Esophagus squamous epithelium (tissue), 5 donors: ENCODE measurements around the gene JARID2. TPM values are rescaled to one million over a fixed set of nuclear protein-coding genes. Genes with fewer than 3 reads are reported as not detected.

Source experiments
- DNase-seq: peaks from one replicate; lab custom pipeline; 2025; lab: John Stamatoyannopoulos, UW
- H3K27ac ChIP-seq, 4 donors: fragments of 200-600 bp; sonication (generic); one replicate each; pipeline ENCODE4 v1.5.1; 2016 to 2019; ENCODE audit warnings: mild to moderate bottlenecking in 1 of 4
- H3K27me3 ChIP-seq, 4 donors: fragments of 200-600 bp; sonication (generic); 1 replicate in 3 of 4; 2 replicates in 1 of 4; pipeline versions ENCODE4 v1.5.1 to v1.6.0; 2017 to 2021; ENCODE audit warnings: antibody characterized with exemption in 1 of 4
- H3K36me3 ChIP-seq, 3 donors: fragments of 200-600 bp; sonication (generic); one replicate each; pipeline ENCODE4 v1.5.1; 2016 to 2019
- H3K4me1 ChIP-seq, 3 donors: fragments of 200-600 bp; sonication (generic); one replicate each; pipeline ENCODE4 v1.5.1; 2017 to 2019
- H3K4me3 ChIP-seq, 4 donors: fragments of 200-600 bp; sonication (generic); 1 replicate in 3 of 4; 2 replicates in 1 of 4; pipeline ENCODE4 v1.5.1; 2016 to 2019; ENCODE audit warnings: mild to moderate bottlenecking in 2 of 4, moderate library complexity in 1 of 4
- H3K9me3 ChIP-seq, 3 donors: fragments of 200-600 bp; sonication (generic); one replicate each; pipeline ENCODE4 v1.5.1; 2016 to 2019
- POLR2A ChIP-seq, 4 donors: fragments of 450-650 bp; IDR thresholded peaks; one replicate each; pipeline ENCODE4 v1.6.1; 2017; ENCODE audit warnings: antibody characterized with exemption in 4 of 4, mild to moderate bottlenecking in 4 of 4, moderate library complexity in 3 of 4
- WGBS, 2 donors: methylation state at CpG; one replicate each; pipeline ENCODE4 v1.1.5; 2018; 5-methylcytosine and 5-hydroxymethylcytosine counted together
- intact Hi-C: fragments of 100-400 bp; cut with DNase I; formaldehyde crosslinking; loops from one replicate; pipeline ENCODE4 v1.15.0; 2022
- total RNA-seq, 4 donors: library from RNA; depleted of rRNA; stranded (reverse); fragments of >200 nt; gene quantifications; one replicate each; pipeline ENCODE4 v1.1.0, GENCODE V29; 2016
- TF ChIP-seq, protein P1 (sequence below), 6 experiments: fragments of 450-650 bp in 4 of 6; fragments of 200-600 bp in 2 of 6; sonication (generic) in 2 of 6; IDR thresholded peaks; one replicate each; pipeline ENCODE4 v1.5.1; 2016 to 2019; ENCODE audit warnings: antibody characterized with exemption in 6 of 6, mild to moderate bottlenecking in 4 of 6, moderate library complexity in 4 of 6
- donor health status: DM: yes; HTN: yes; CAD: no.

JARID2 gene
- total RNA-seq, 4 donors from 2014 or later: 13.3 to 19.6 (median 16.3) TPM

- intact Hi-C loops: loop anchor here (10.0 kb wide), 1 partner anchor 184 kb away; no protein-coding TSS in a partner anchor
- Histone ChIP-seq H3K27ac (peak overlapping the region; percentile 36 to 99 (median 96)), H3K4me1 (peaks cover 18 to 77% (median 32%) of the 10 kb centered on the region in 3 donors), H3K27me3 (no peaks in the 10 kb centered on the region), H3K36me3 (no peaks in the 10 kb centered on the region), H3K4me3 (no peak overlapping the region), H3K9me3 (no peaks in the 10 kb centered on the region)
- WGBS, 2 donors: 57 to 67% methylated on average over 15 of the region's 15 CpGs
- DNase-seq: no peak
- no peak for TF ChIP-seq POLR2A (IDR thresholded peaks at IDR 0.05)
- TF ChIP-seq, protein P1, sequence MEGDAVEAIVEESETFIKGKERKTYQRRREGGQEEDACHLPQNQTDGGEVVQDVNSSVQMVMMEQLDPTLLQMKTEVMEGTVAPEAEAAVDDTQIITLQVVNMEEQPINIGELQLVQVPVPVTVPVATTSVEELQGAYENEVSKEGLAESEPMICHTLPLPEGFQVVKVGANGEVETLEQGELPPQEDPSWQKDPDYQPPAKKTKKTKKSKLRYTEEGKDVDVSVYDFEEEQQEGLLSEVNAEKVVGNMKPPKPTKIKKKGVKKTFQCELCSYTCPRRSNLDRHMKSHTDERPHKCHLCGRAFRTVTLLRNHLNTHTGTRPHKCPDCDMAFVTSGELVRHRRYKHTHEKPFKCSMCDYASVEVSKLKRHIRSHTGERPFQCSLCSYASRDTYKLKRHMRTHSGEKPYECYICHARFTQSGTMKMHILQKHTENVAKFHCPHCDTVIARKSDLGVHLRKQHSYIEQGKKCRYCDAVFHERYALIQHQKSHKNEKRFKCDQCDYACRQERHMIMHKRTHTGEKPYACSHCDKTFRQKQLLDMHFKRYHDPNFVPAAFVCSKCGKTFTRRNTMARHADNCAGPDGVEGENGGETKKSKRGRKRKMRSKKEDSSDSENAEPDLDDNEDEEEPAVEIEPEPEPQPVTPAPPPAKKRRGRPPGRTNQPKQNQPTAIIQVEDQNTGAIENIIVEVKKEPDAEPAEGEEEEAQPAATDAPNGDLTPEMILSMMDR (IDR thresholded peaks at IDR 0.05): no peak
These were observed 4.6 kb downstream of the JARID2 start for GRCh38 chr6:15250187-15251168.

DNA sequence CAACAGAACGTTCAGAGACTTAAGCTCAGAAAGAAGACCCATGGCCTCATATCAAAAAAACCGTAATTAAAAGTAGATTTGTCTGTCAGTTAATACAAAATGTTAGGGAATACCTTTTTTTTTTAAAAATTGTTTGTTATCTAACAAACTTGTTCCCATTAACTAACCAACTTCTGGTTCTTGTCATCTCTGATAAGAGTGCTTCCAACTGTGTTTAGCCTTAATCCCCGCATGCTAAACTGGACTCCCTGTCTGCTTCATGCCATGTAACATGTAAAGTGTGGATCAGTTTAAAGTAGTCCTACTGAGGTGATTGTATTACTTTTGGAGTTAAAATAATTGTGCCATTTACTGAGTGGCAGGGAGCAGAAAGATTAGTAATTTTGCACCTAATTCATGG, 6.3 kb downstream of the JARID2 start:
- Histone ChIP-seq H3K4me1 (peaks cover 27 to 89% (median 43%) of the 10 kb centered on the region in 3 donors), H3K27me3 (no peaks in the 10 kb centered on the region), H3K9me3 (no peaks in the 10 kb centered on the region), H3K36me3 (no peaks in the 10 kb centered on the region), H3K27ac (peak overlapping the region in 1 of 4 donors; percentile 98), H3K4me3 (no peak overlapping the region)
- TF ChIP-seq, protein P1 (IDR thresholded peaks at IDR 0.05): no peak
- TF ChIP-seq POLR2A (IDR thresholded peaks at IDR 0.05): no peak
- intact Hi-C loops: loop anchor here (10.0 kb wide), 1 partner anchor 183 kb away; no protein-coding TSS in a partner anchor
- no peak for DNase-seq
- 56 to 72% methylated on average over 3 of the region's 3 CpGs for WGBS, 2 donors

DNA sequence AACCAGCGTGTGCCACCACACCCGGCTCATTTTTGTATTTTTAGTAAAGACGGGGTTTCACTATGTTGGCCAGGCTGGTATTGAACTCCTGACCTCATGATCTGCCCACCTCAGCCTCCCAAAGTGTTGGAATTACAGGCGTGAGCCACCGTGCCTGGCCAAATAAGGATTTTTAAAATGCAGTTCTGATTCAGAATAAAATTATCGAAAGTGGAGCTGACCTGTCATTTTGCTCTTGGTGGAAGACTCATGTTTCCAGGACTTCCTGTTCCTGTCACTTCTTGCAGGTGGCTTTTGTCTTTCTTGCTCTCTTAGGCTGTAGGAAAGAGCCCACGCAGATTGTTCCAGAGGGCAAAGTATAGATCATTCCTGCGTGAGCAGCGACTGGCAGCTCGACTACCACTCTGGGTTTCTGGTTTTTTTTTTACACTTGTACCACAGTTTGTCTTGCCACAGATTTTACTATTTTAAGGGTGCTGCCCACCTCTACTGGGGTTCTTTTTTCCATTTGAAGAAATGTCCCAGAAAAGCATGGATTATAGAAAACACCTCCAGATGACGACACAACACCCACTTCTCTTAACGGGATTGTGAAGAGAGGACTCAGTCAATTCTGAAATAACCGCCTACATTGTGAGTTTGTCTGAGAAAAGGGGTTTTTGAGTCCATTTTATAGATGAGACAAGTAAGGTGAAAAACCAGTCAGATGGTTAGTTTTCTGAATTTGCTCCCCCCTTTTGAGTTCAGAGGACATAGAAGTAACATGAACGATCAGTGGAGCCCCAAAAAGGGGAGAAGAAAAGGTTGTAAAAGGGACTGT, 7.5 kb downstream of the JARID2 start:
- Histone ChIP-seq H3K4me3 (no peak overlapping the region), H3K27me3 (no peaks in the 10 kb centered on the region), H3K9me3 (no peaks in the 10 kb centered on the region), H3K4me1 (peaks cover 27 to 94% (median 43%) of the 10 kb centered on the region in 3 donors), H3K27ac (no peak overlapping the region), H3K36me3 (no peaks in the 10 kb centered on the region)
- intact Hi-C loops: loop anchor here (10.0 kb wide), 1 partner anchor 181 kb away; no protein-coding TSS in a partner anchor
- no peak for DNase-seq
- TF ChIP-seq POLR2A (IDR thresholded peaks at IDR 0.05): no peak
- TF ChIP-seq, protein P1 (IDR thresholded peaks at IDR 0.05): no peak
- 68 to 69% methylated on average over 12 to 14 of the region's 14 CpGs for WGBS, 2 donors

- intact Hi-C loops: loop anchor here (10.0 kb wide), 1 partner anchor 180 kb away; no protein-coding TSS in a partner anchor
- DNase-seq: no peak
- 67 to 73% methylated on average over 14 of the region's 14 CpGs for WGBS, 2 donors
- Histone ChIP-seq H3K4me3 (no peak overlapping the region), H3K27me3 (no peaks in the 10 kb centered on the region), H3K4me1 (peaks cover 25 to 97% (median 42%) of the 10 kb centered on the region in 3 donors), H3K9me3 (no peaks in the 10 kb centered on the region), H3K27ac (no peak overlapping the region), H3K36me3 (no peaks in the 10 kb centered on the region)
- TF ChIP-seq POLR2A (IDR thresholded peaks at IDR 0.05): no peak
- TF ChIP-seq, protein P1 (IDR thresholded peaks at IDR 0.05): no peak
These were observed 8.5 kb downstream of the JARID2 start for GRCh38 chr6:15254070-15254975.
